Breast epithelium (tissue), 4 donors: ENCODE results near the gene TPSG1. TPM values are rescaled to one million over a fixed set of nuclear protein-coding genes. Genes with fewer than 3 reads are reported as not detected.
"Not testable (repeated sequence)": the region's sequence is repeated elsewhere in the genome, so short reads cannot be mapped to it uniquely, and the experiment has no call there.

Experiments used
- DNase-seq, 2 donors: peaks; one replicate each; pipeline ENCODE4 v3.0.0-alpha.2; 2019; ENCODE audit warnings: low spot score in 2 of 2
- H3K27ac ChIP-seq, 2 donors: fragments of 200-600 bp; sonication (generic) in 1 of 2; one replicate each; pipeline ENCODE4 v1.5.1; 2016 to 2019; ENCODE audit warnings: mild to moderate bottlenecking in 1 of 2
- H3K27me3 ChIP-seq, 2 donors: fragments of 200-600 bp; sonication (generic) in 1 of 2; one replicate each; pipeline versions ENCODE4 v1.5.1 to v1.6.0; 2017 to 2019; ENCODE audit warnings: control low read depth in 1 of 2, mild to moderate bottlenecking in 1 of 2
- H3K36me3 ChIP-seq: fragments of 200-600 bp; one replicate; pipeline ENCODE4 v1.5.1; 2019
- H3K4me1 ChIP-seq, 2 donors: fragments of 200-600 bp; sonication (generic); one replicate each; pipeline ENCODE4 v1.5.1; 2016 to 2019; ENCODE audit warnings: control low read depth in 1 of 2
- H3K4me3 ChIP-seq, 3 donors: fragments of 200-600 bp; sonication (generic); 1 replicate in 2 of 3; 2 replicates in 1 of 3; pipeline ENCODE4 v1.5.1; 2016 to 2019; ENCODE audit warnings: mild to moderate bottlenecking in 3 of 3, moderate library complexity in 2 of 3
- H3K9me3 ChIP-seq, 2 donors: fragments of 200-600 bp; sonication (generic) in 1 of 2; one replicate each; pipeline ENCODE4 v1.5.1; 2016 to 2019; ENCODE audit warnings: control low read depth in 1 of 2
- CTCF ChIP-seq, 3 donors: fragments of 450-650 bp; IDR thresholded peaks; one replicate each; pipeline ENCODE4 v1.5.1; 2016 to 2017; ENCODE audit warnings: antibody characterized with exemption in 3 of 3, mild to moderate bottlenecking in 3 of 3, moderate library complexity in 3 of 3
- POLR2A ChIP-seq: fragments of 450-650 bp; IDR thresholded peaks from one replicate; pipeline ENCODE4 v1.6.1; 2016; ENCODE audit warnings: antibody characterized with exemption, mild to moderate bottlenecking, moderate library complexity
- POLR2AphosphoS5 ChIP-seq, 3 donors: sonication (generic); formaldehyde crosslinking; IDR thresholded peaks; one replicate each; pipeline ENCODE4 v1.6.1; 2017; ENCODE audit warnings: antibody characterized with exemption in 3 of 3
- intact Hi-C: fragments of 100-400 bp; cut with DNase I; formaldehyde crosslinking; loops from one replicate; pipeline ENCODE4 v1.15.1; 2023; ENCODE audit warnings: low total_unique reads
- total RNA-seq, 3 donors: library from RNA; depleted of rRNA; stranded (reverse); fragments of >200 nt; gene quantifications; one replicate each; pipeline ENCODE4 v1.1.0, GENCODE V29; 2016

Gene TPSG1
- total RNA-seq, 3 donors from 2014 or later: 0.73 to 1.8 TPM; not detected in 1

- Histone ChIP-seq H3K4me1 (peaks cover 0 to 8% of the 10 kb centered on the region in 2 donors), H3K9me3 (no peaks in the 10 kb centered on the region), H3K4me3 (no peak overlapping the region), H3K27ac (no peak overlapping the region), H3K36me3 (no peaks in the 10 kb centered on the region), H3K27me3 (peaks cover 0 to 59% of the 10 kb centered on the region in 2 donors)
- no peak for DNase-seq
- TF ChIP-seq POLR2A: no peak
- TF ChIP-seq POLR2AphosphoS5 (IDR thresholded peaks at IDR 0.05): no peak
- no peak for TF ChIP-seq CTCF (IDR thresholded peaks at IDR 0.05)
- intact Hi-C loops: no loop called here
Observed at GRCh38 chr16:1256874-1257322, 31.8 kb upstream of the TPSG1 start.

GRCh38 chr16:1256296-1256873 lies 31.3 kb upstream of the TPSG1 start:
- intact Hi-C loops, H3K4me3 ChIP-seq, H3K27ac ChIP-seq, H3K36me3 ChIP-seq, H3K4me1 ChIP-seq, DNase-seq, H3K9me3 ChIP-seq: not testable (repeated sequence)
- H3K27me3 ChIP-seq: peaks cover 0 to 54% of the 10 kb centered on the region in 2 donors

GRCh38 chr16:1255276-1256122 lies 30.4 kb upstream of the TPSG1 start, which contains the start of gene TPSD1:
Gene TPSD1, plus strand, starts transcription at chr16:1256069. Its CDS starts 212 bp downstream, at chr16:1256281.
- H3K27ac ChIP-seq, H3K9me3 ChIP-seq, intact Hi-C loops, H3K4me1 ChIP-seq, H3K4me3 ChIP-seq, DNase-seq, H3K36me3 ChIP-seq: not testable (repeated sequence)
- peaks cover 0 to 45% of the 10 kb centered on the region in 2 donors for H3K27me3 ChIP-seq

GRCh38 chr16:1254821-1255220 lies 29.8 kb upstream of the TPSG1 start:
- H3K9me3 ChIP-seq, DNase-seq, H3K27ac ChIP-seq, H3K36me3 ChIP-seq, intact Hi-C loops, H3K4me3 ChIP-seq, H3K4me1 ChIP-seq: not testable (repeated sequence)
- H3K27me3 ChIP-seq: peaks cover 0 to 38% of the 10 kb centered on the region in 2 donors

GRCh38 chr16:1253701-1254364 lies 28.8 kb upstream of the TPSG1 start:
- H3K36me3 ChIP-seq, H3K9me3 ChIP-seq, H3K4me3 ChIP-seq, H3K27ac ChIP-seq, H3K4me1 ChIP-seq, DNase-seq, intact Hi-C loops: not testable (repeated sequence)
- peaks cover 0 to 28% of the 10 kb centered on the region in 2 donors for H3K27me3 ChIP-seq

- DNase-seq, H3K9me3 ChIP-seq, H3K27ac ChIP-seq, H3K36me3 ChIP-seq, H3K4me3 ChIP-seq, H3K4me1 ChIP-seq, intact Hi-C loops: not testable (repeated sequence)
- peaks cover 0 to 11% of the 10 kb centered on the region in 2 donors for H3K27me3 ChIP-seq
Observed at GRCh38 chr16:1249031-1249755, 24.1 kb upstream of the TPSG1 start.

GRCh38 chr16:1247903-1248537 lies 23.0 kb upstream of the TPSG1 start:
- H3K36me3 ChIP-seq, intact Hi-C loops, H3K4me3 ChIP-seq, H3K9me3 ChIP-seq, H3K4me1 ChIP-seq, H3K27ac ChIP-seq, DNase-seq: not testable (repeated sequence)
- H3K27me3 ChIP-seq: peaks cover 0 to 11% of the 10 kb centered on the region in 2 donors
